ENCODE results near the gene CCDC51.
"Not testable (repeated sequence)": the region's sequence is repeated elsewhere in the genome, so short reads cannot be mapped to it uniquely, and the experiment has no call there.

The CCDC51 gene

DNA sequence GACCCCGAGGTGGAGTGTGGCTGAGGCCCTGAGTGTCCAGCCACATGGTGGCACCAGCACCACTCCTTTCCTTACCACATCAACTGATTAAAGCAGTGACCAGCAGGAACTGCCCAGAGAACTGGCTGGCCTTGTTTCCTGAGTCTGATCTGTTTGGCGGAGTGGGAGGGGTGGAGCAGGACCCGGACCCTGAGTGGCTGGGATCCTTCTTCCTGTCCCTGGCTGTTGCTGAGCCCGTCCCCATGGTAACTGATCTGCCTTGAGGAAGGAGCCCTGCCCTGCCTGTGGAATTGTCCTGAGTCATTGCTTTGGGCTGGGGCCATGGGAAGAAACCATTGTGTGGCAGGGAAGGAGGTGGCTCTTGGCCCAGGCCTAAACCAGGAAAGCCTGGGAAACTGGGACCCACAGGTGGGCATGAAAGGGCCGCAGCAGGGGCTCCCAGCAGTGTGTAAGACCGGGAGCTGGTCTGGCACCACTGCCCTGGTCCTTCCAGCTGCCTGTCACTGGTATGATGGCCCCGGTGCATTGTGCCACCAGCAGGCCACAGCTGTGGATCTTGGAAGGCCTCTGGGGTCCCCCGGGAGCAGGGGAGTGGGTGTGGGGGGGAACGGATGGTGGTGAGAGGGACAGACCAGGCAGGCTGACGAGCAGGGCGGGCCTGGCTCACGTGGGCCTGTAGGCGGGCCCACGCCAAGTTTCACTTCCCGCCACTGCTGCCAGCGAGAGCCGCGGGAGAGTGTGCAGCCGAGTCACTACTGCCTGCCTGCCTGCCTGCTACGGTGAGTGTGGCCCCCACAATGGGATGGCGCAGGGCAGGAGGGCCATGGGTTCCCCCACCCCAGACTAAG lies 25.8 kb upstream of the CCDC51 start:
- FAIRE-seq = peak; percentile 99

DNA sequence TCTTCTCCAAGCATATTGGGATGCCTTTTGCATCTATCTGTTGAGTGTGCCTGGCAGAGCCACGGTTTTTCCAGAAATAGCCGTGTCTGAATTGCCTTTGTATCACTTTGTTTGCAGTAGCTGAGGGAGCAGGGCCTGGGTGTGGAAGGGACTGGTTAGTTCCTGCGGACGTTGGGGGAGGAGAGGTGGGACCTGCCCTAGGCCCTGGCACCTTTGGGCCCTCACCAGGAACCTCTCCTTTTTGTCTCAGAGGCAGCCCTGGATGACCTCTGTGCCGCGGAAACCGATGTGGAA lies 25.3 kb upstream of the CCDC51 start:
- FAIRE-seq = no peak

DNA sequence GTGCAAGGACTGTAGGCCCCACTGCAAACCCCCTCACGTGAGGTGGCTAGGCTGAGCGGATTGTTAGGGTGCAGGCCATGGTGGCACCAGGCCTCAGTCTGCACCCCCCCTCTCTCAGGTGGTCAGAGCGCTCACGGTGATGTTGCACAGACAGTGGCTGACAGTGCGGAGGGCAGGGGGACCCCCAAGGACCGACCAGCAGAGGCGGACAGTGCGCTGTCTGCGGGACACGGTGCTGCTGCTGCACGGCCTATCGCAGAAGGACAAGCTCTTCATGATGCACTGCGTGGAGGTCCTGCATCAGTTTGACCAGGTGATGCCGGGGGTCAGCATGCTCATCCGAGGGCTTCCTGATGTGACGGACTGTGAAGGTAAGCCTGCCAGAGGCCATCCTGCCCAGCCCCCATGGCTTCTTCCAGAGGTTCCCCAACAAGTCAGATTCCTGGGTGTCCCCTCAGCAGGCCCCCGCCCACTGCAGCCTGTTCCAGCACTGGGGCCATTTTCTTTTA lies 24.8 kb upstream of the CCDC51 start:
- FAIRE-seq = no peak

DNA sequence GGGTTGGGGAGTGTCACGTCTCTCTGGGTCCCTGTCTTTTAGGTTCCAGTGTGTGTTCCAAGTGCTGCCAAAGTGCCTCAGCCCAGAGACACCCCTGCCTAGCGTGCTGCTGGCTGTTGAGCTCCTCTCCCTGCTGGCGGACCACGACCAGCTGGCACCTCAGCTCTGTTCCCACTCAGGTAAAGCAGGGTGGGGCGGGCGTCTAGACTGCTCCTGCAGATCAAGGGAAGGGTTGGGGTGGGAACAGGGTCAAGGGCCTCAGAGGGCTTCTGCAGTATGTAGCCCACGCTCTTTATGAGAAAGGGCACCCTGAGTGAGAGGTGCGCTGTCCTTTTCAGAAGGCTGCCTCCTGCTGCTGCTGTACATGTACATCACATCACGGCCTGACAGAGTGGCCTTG lies 23.8 kb upstream of the CCDC51 start:
- no peak for FAIRE-seq

DNA sequence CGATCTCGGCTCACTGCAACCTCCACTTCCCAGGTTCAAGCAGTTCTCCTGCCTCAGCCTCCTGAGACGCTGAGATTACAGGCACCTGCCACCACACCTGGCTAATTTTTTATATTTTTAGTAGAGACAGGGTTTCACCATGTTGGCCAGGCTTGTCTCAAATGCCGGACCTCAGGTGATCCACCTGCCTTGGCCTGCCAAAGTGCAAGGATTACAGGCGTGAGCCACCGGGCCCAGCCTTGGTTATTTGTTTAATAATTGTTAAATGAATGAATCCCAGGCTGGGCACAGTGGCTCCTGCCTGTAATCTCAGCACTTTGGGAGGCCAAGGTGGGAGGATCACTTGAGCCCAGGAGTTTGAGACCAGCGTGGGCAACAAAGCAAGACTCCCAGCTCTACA lies 21.8 kb upstream of the CCDC51 start:
- FAIRE-seq = not testable (repeated sequence)

DNA sequence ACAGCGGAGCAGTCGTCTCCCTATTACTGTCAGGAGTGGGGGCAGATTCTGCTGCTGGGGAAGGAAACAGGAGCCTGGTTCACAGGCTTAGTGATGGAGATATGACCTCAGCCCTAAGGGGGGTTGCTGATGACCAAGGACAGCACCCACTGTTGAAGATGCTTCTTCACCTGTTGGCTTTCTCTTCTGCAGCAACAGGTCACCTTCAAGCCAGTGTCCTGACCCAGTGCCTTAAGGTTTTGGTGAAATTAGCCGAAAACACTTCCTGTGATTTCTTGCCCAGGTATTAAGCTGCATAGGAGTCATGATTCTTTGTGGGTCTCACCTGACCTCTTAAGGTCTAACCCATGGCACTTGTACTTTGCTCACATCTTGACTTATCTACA lies 20.6 kb upstream of the CCDC51 start:
- FAIRE-seq = no peak

DNA sequence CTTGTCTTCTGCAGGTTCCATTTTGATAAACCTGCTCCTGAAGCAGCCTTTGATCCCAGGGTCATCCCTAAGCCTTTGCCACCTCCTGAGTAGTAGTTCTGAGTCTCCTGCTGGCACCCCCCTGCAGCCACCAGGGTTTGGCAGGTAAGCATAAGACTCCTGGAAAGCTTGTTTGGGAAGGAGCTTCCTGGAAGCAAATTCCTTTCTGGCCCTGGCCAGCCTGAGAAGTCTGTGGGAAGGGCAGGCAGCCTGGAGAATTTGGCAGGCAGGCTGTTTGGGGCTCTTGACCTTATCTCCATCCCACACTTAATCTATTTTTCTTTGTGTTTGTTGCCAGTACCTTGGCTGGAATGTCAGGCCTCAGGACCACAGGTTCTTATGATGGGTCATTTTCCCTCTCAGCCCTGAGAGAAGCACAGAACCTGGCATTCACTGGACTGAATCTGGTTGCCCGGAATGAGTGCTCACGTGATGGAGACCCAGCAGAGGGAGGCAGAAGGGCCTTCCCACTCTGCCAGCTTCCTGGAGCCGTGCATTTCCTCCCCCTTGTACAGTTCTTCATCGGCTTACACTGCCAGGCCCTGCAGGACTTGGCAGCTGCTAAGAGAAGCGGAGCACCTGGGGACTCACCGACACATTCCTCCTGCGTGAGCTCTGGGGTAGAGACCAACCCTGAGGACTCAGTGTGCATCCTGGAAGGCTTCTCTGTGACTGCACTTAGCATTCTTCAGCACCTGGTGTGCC lies 20.0 kb upstream of the CCDC51 start:
- no peak for FAIRE-seq

DNA sequence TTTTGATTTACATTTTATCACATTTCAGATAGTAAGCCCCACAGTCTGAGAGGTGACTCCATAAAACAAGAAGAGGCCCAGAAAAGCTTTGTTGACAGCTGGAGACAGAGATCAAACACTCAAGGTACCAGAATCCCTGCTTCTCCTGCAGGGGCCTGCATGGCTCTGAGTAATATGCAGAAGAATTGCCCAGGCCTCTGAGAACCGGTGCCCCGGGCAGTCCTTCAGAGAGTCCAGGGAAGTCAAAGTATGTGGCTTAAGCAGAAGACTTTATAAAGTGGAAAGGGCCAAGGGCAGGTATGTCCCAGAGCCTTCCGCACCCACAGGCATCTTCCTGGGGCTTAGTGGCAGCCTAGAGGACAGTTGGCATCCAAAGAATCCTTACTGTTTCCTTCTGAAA lies 19.4 kb upstream of the CCDC51 start:
- FAIRE-seq = no peak

DNA sequence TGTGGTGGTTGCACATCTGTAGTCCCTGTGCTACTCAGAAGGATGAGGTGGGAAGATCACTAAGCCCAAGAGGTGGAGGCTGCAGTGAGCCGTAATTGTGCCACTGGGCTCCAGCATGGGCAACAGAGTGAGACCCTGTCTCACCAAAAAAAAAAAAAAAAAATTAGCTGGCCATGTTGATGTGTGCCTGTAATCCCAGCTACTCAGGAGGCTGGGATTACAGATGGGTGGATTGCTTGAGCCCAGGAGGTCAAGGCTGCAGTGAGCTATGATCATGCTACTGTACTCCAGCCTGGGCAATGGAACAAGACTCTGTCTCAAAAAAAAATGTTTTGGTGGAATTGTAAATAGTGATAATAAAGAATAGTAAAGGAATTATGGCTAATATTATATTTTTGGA lies 16.5 kb upstream of the CCDC51 start:
- FAIRE-seq = no peak

DNA sequence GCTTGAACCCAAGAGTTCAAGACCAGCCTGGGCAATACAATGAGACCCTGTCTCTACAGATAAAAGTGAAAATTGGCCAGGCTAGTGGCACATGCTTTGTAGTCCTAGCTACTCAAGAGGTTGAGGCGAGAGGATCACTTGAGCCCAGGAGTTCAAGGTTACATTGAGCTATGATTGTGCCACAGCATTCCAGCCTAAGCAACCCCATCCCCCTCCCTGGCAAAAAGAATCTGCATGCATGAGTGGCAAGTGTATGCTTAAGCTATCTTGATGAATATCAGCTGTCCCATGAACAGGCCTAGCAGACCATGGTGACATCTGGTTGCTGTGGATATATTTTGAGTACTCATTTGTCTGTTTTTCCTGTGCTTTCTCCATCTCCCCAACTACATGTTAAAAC lies 11.4 kb upstream of the CCDC51 start:
- FAIRE-seq = no peak

DNA sequence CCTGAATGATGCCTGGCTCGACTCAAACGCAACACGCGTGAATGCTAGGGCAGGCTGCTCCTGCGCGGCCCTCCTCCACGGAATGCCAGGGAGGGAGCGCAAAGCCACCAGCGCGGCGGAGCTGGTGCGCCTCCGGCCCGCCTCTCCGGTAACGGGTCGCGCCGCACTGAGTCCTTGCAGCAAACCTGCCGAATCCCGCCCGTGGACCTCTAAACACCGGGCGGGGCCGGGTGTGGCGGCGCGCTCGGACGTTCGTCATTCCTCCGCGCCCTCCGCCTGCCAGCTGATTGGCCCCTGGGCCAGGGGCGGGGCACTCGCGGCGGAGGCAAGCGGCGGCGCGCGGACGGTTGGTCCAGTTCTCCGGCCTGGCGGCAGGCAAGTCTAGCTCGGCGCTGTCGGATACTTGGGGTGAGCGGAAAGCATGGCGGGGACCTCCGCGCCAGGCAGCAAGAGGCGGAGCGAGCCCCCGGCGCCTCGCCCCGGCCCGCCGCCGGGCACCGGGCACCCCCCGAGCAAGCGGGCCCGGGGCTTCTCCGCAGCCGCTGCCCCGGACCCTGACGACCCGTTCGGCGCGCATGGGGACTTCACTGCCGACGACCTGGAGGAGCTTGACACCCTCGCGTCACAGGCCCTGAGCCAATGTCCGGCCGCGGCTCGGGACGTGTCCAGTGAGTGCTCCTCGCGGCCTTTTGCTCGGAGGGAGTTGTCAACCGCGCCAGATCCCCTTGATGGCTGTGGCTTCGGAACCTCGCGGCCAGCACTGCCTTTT lies 6.7 kb upstream of the CCDC51 start, which contains the start of gene ATRIP:
TSS of gene ATRIP (plus strand) at position 313 of the 769 bp plus-strand sequence. CDS start at position 422, 109 bp downstream.
- no peak for FAIRE-seq

DNA sequence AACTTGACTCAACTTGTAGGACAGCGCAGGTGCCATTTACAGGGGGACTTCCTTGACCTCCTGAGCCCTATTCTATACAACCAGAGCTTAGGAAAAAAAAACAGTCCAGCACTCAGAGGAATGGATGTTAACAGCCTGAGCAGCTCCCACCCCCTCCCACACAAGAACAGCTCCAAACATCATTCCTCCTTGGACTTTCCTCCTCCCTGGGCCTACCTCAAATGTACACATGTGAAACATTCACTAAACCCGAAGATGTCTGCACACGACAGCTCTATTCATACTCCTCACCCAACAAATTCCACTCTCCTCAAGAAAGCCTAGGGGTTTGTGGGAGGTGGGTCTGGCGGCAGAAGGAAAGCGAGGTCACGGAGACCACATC lies 6.1 kb upstream of the CCDC51 start:
- no peak for FAIRE-seq

DNA sequence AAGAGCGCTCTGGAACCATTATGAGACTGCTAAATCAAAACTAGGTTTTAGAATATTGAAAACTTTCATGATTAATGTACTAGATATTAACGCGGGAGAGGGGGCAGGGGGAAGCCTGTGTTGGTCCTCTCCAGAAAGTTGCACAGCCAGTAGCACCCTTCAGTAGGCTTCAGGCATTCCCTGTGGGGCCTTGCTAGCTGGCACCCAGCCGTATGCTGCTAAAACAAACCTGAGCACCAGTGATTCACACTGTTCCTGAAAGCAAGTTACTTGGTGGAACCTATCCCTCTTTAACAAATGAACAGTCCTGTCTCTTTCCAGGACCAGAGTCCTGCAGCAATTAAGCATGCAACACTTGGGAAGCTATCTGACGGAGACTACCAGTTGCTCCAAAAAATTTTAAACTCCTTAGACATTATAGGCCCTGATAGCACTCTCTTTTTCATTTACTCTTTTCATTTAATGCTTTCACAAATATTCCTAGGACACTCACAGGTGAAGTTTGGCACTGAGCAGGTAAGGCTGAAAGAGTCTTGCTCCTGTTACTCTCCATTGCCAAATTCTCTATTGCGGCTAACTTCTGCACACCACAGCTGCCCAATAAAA lies 5.5 kb upstream of the CCDC51 start:
- FAIRE-seq = no peak

DNA sequence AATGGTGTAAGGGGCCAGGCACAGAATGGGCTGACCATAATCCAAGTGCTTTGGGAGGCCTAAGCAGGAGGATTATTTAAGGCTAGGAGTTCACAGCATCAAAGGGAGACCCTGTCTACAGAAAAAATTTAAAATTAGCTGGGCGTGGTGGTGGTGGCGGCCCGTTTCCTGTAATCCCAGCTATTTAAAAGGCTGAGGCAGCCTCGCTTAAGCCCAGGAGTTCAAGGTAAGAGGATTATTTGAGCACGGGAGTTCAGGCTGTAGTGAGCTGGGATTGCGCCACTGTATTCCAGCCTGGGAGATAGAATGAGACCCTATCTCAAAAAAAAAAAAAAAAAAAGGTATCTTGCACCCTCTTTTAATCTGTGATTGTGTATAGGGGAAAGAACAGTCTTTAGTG lies 2.0 kb upstream of the CCDC51 start:
- FAIRE-seq = no peak

DNA sequence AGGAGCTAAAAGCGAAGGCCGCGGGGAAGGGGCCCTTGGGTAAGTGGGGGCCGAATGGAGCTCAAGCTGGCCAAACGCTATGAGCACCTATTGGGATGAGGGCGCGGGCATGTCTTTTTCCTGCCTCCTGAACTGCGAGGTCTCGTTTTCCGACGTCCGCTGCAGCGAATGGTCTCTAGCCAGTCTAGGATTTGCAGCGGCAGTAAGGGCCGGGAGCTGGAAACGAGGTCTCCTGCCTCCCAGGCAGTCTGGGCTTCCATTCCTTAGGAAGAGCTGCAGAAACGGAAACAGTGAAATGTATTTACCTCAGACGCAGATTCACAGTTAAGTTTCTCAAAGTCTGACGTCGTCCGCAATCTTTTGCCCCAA lies 655 bp upstream of the CCDC51 start:
- FAIRE-seq = no peak

DNA sequence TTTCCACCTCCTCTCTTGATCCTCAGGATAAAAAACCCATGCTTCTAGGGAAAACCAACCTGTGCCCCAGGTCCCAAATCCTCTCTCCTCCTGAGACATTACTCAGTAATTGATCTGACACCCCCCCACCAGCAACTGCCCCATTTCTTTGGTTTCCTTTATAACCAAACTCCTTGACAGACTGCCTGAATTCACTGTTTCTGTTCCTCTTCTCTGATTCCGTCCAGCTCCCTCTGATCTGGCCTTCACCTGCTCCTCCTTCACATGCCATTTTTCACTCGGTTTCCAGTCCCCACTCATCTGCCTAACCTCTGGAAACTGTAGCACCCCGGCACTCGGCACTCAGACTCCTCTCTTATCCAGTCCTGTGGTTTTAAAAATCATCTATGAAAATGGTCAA lies 2.1 kb downstream of the CCDC51 start:
- no peak for FAIRE-seq

DNA sequence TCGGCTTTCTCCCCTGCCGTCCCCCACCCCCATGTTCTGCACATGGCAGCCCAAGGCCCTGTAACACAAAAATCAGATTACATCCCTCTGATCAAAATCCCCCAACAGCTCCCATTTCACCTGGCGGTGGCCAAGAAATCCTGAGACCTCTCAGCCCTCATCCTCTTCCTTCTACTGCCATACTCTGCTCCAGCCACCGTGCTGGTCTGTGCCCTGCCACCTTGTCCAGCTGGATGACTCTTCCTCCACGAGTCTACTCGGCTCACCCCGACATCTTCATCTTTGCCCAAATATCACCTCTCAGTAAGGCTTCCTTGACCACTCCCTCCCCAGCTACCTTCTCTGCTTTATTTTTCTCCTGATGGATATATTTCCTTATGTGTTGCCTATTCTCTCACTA lies 3.1 kb downstream of the CCDC51 start:
- FAIRE-seq = no peak

DNA sequence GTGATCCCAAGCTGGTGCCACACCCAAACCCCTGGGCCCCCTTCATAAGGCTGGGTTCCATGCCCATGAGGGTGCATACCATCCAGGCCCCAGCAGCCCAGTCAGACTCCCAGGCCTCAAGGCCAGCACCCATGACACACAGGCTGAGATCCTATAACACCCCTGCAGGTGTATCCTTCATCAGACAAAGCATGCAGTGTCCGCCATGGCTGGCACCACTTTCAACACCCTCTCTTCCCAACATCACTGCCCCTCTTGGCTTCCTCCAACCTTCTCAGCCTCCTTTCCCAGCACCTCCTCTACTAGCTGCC lies 3.5 kb downstream of the CCDC51 start:
- FAIRE-seq = no peak

DNA sequence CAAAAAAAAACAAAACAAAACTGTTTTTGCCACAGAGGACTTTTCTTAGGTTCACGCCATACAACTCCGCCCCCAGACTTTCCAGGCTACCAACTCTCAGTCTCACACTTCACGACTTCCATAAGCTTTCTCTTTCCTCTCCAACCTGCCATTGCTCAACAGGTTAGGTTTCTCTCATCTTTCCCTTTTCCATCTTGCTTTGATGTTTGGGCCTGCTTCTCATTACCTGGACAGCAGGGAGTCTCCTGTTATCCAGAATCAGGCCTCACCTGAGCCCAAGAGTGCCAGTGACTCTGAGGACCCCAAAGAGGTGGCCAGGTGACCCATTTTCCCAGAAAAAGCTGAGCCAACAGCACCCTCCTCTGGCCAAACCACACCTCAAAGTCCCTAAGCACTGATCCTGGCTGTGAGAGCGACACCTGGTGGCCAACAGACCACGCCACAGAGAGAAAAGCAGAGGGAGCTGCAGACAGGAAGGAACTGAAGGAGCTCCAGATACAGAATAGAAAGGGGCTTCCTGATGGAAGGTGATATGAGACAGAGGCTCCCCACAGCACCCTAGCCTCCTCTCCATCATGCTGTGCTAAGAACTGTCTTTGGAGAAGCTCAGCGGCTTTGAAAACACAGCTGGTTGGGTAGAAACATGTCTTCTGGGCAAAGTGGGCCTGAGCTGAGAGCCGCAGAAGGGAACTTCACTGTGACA lies 4.0 kb downstream of the CCDC51 start:
- peak; percentile 12 for FAIRE-seq

DNA sequence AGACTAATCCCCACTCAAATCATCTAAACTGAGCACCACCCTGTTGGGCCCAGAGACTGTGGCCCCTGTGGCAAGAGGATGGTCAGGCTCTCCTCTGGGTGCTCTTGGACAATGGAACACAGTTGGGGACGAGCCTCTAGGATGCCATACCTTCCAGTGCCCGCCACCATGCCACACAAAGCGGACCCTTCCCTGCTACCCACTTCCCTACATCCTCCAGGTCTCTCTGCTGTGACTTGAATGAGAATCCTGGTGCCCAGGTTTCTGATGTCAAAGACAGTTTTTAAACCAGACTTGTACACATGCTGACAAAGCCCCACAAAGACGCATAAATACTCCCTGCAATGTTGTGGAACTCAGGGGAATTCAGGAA lies 4.7 kb downstream of the CCDC51 start:
- FAIRE-seq = no peak

DNA sequence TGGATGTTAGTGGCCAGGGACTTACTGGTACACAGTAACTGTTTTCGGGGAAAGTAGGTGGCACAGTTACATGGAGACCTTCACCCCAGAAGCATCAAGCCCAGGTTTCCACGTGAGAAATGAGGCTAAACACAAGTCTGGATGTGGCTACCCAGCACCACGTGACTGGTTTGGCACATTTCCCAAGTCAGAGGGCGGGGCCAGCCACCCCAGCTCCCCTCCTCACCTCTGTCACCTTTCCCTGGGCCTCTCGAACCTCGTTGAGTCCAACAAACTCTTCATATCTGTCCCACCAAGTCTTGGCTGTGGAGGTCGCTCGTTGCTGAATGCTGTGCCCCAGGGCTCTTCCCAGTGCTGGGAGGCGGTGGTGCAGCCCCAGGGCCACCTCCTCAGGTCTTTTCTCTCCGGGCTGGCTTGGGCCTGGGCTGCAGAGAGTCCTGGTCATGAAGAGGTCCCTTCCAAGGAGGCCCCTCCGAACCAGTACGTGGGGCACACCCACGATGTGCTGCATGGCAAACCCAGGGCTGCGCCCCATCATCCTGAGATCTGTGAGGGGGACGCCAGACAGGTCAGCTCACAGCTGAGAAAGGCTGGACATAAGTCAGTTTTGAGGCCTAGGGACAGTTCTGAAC lies 5.2 kb downstream of the CCDC51 start:
- FAIRE-seq = no peak

DNA sequence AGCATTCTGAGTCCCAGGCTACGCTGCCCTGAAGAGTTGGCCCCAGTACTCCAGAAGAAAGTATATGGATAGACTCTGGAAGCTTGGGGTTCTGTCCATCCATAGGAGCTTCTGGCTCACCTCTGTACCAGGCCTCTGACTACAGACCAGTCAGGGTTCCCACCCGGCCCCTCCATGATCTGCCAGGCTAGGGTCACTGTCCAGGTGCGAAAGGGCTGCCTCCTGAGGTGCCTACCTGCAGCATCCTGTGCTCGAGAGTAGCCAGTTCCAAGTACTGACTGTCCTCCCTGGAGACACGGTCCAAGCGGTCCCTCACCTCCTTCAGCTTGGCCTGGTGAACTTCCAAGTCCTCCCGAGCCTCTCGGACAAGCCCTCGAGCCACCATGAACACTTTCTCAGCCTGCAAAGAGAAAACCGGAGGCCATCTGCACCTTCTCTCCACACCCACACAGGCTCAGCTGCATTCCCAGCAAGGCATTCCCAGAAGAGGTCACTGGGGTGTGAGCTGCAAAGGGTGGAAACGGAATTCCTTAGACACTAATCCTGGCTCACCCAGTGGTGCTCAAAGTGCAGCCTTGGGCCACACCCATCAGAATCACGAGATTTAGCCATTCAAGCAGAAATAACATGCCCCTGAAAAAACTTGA lies 6.3 kb downstream of the CCDC51 start:
- peak; percentile 39 for FAIRE-seq
